Measurements from ENCODE around the gene DDX55. TPM values are rescaled to one million over a fixed set of nuclear protein-coding genes. Genes with fewer than 3 reads are reported as not detected.
A peak's percentile ranks its signal among the peaks of the same experiment; 100 is the strongest.
"Not testable (repeated sequence)": the region's sequence is repeated elsewhere in the genome, so short reads cannot be mapped to it uniquely, and the experiment has no call there.

Gene DDX55
- total RNA-seq, 1 experiment from 2014 or later: 45.4 TPM

DNA sequence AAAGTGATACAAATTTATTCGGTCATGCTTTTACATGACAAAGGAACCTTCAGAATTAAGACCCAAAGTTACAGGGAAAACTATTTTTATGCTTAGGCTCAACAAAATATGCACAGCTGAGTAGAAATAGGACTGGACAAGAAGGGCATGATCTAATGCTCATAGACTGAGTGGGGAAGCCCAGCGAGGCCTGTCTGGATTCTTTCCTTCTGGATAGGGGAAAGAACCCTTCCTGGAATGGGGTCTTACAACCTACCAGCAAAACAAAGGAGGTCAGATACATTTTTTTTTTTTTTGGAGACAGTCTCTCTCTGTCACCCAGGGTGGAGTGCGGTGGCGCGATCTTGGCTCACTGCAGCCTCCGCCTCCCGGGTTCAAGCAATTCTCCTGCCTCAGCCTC lies 2.2 kb upstream of the DDX55 start:
- no peak overlapping the region for H3K27ac Mint-ChIP-seq (ENCODE audit: unreplicated experiment)
- no peaks in the 10 kb centered on the region for H3K27me3 ChIP-seq (replicated peaks; ENCODE audit: control insufficient read depth, insufficient read depth, low read length)
- peaks cover 4% of the 10 kb centered on the region; the same call in 1 of the 2 replicates for H3K4me1 ChIP-seq
- H3K36me3 Mint-ChIP-seq (ENCODE audit: insufficient read depth, unreplicated experiment): peaks cover 77% of the 10 kb centered on the region
- no peak for DNase-seq
- H3K4me1 Mint-ChIP-seq (ENCODE audit: low read depth, unreplicated experiment): peaks cover 16% of the 10 kb centered on the region
- intact Hi-C loops (cut with micrococcal nuclease; ENCODE audit: unreplicated experiment): no loop called here
- no peak for TF ChIP-seq CTCF (IDR thresholded peaks at IDR 0.05; ENCODE audit: insufficient read depth in 1 of 2, low read depth in 1 of 2, low read length in 1 of 2, severe bottlenecking in 1 of 2, unreplicated experiment in 1 of 2)
- no peaks in the 10 kb centered on the region for H3K36me3 ChIP-seq (ENCODE audit: control insufficient read depth, insufficient read depth, low read length)
- no peaks in the 10 kb centered on the region for H3K27me3 Mint-ChIP-seq (ENCODE audit: insufficient read depth, unreplicated experiment)
- H3K4me3 Mint-ChIP-seq (ENCODE audit: unreplicated experiment): no peak overlapping the region
- BruUV-seq (replicated peaks): no TSS peak
- H3K9me3 Mint-ChIP-seq (ENCODE audit: unreplicated experiment): no peaks in the 10 kb centered on the region
- CTCF ChIA-PET: no interaction called here
- H3K4me3 ChIP-seq (ENCODE audit: low read depth, low read length): no peak overlapping the region
- POLR2A ChIA-PET: no interaction called here
- H3K9me3 ChIP-seq: no peaks in the 10 kb centered on the region

- H3K27me3 Mint-ChIP-seq (ENCODE audit: insufficient read depth, unreplicated experiment): no peaks in the 10 kb centered on the region
- H3K36me3 Mint-ChIP-seq (ENCODE audit: insufficient read depth, unreplicated experiment): peaks cover 79% of the 10 kb centered on the region
- H3K9me3 ChIP-seq: no peaks in the 10 kb centered on the region
- peaks cover 16% of the 10 kb centered on the region for H3K4me1 Mint-ChIP-seq (ENCODE audit: low read depth, unreplicated experiment)
- TSS peak; percentile 52 for BruUV-seq (replicated peaks)
- POLR2A ChIA-PET: interaction anchor here (0.6 to 1.4 kb wide), 3 partner anchors 49 to 238 kb away, joined by 3 to 6 read pairs (median 6); no protein-coding TSS in a partner anchor
- H3K4me1 ChIP-seq: peaks cover 4% of the 10 kb centered on the region; the same call in 1 of the 2 replicates
- no peak for TF ChIP-seq CTCF (IDR thresholded peaks at IDR 0.05; ENCODE audit: insufficient read depth in 1 of 2, low read depth in 1 of 2, low read length in 1 of 2, severe bottlenecking in 1 of 2, unreplicated experiment in 1 of 2)
- peak overlapping the region; percentile 94 for H3K27ac Mint-ChIP-seq (ENCODE audit: unreplicated experiment)
- peak overlapping the region; percentile 98 for H3K4me3 ChIP-seq (ENCODE audit: low read depth, low read length)
- intact Hi-C loops (cut with micrococcal nuclease; ENCODE audit: unreplicated experiment): loop anchor here (1.0 kb wide), 1 partner anchor 31 kb away; the partner anchor contains the start of genes EIF2B1 and GTF2H3
- H3K4me3 Mint-ChIP-seq (ENCODE audit: unreplicated experiment): peak overlapping the region; percentile 85
- no peaks in the 10 kb centered on the region for H3K9me3 Mint-ChIP-seq (ENCODE audit: unreplicated experiment)
- H3K36me3 ChIP-seq (ENCODE audit: control insufficient read depth, insufficient read depth, low read length): peaks cover 4% of the 10 kb centered on the region
- no peaks in the 10 kb centered on the region for H3K27me3 ChIP-seq (replicated peaks; ENCODE audit: control insufficient read depth, insufficient read depth, low read length)
- CTCF ChIA-PET: interaction anchor here (0.7 to 1.0 kb wide), 2 partner anchors 70 to 80 kb away, joined by 3 to 4 read pairs; no protein-coding TSS in a partner anchor
- DNase-seq: peak in 1 of 2 experiments; percentile 22
Observed at GRCh38 chr12:123602651-123603195, 824 bp downstream of the DDX55 start.

GRCh38 chr12:123603495-123603894 lies 1.6 kb downstream of the DDX55 start:
- H3K27me3 ChIP-seq (replicated peaks; ENCODE audit: control insufficient read depth, insufficient read depth, low read length); H3K4me3 ChIP-seq (ENCODE audit: low read depth, low read length): not testable (repeated sequence)

More at GRCh38 chr12:123603495-123603894, 1.6 kb downstream of the DDX55 start:
- CTCF ChIA-PET; H3K9me3 Mint-ChIP-seq (ENCODE audit: unreplicated experiment); H3K4me1 ChIP-seq; H3K27ac Mint-ChIP-seq (ENCODE audit: unreplicated experiment); H3K36me3 ChIP-seq (ENCODE audit: control insufficient read depth, insufficient read depth, low read length); intact Hi-C loops (cut with micrococcal nuclease; ENCODE audit: unreplicated experiment); H3K9me3 ChIP-seq; POLR2A ChIA-PET; BruUV-seq (replicated peaks); H3K27me3 Mint-ChIP-seq (ENCODE audit: insufficient read depth, unreplicated experiment): not testable (repeated sequence)
- peak in 1 of 2 experiments; percentile 4 for DNase-seq
- peaks cover 16% of the 10 kb centered on the region for H3K4me1 Mint-ChIP-seq (ENCODE audit: low read depth, unreplicated experiment)
- H3K4me3 Mint-ChIP-seq (ENCODE audit: unreplicated experiment): peak overlapping the region; percentile 85
- H3K36me3 Mint-ChIP-seq (ENCODE audit: insufficient read depth, unreplicated experiment): peaks cover 80% of the 10 kb centered on the region
